HG03045 (cell line): ENCODE results near the gene FER1L5.

ENCODE experiments used
- ATAC-seq: cut with Tn5 transposase; IDR thresholded peaks from one replicate; pipeline ENCODE4 v1.9.1; 2021; ENCODE audit warnings: mild to moderate bottlenecking, moderate library complexity; ENCODE audit not compliant: unreplicated experiment

Gene FER1L5

GRCh38 chr2:96642564-96643360, at the start of gene FER1L5:
Gene FER1L5 (plus strand): TSS chr2:96642764. CDS start chr2:96642837, 73 bp downstream.
- ATAC-seq, result no peak

DNA sequence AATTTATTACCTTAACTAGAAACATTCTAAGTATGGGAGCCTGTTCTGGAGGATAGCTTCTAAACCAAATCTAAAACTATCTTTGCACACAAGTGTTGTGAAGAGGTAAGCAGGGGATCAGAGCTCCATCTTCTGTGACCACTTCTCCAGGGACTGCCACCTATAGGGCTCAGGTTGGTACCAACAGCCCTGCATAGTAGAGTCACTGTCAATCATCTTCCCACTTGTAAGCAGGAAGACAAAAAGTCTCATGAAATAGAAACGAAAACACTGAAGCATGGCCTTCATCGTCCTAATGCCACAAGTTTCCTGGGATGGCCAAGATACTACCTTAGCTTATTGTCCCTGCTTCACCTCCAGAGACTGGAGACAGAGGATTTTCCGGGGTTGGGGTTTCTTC, 48.3 kb upstream of the FER1L5 start:
- no peak for ATAC-seq

GRCh38 chr2:96594691-96595152, 47.8 kb upstream of the FER1L5 start:
- ATAC-seq, result no peak

DNA sequence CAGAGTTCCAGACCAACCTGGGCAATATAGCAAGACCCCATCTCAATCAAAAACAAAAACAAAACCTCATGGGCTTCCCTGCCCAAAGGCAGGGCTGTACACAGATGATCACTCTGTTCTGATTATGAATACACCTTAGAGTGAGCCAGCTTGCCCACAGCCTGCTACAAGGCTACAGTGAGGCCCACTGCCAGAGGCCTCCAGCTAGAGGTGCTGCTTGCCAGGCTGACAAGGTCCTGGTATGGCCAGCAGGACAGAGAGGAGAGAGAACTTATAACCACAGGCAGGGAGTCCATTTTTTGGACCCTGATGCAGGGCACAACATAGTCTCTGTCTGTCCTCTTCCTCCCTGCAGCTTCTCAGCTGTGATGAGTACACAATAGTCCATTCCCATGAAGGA, 46.0 kb upstream of the FER1L5 start:
- ATAC-seq, result no peak

DNA sequence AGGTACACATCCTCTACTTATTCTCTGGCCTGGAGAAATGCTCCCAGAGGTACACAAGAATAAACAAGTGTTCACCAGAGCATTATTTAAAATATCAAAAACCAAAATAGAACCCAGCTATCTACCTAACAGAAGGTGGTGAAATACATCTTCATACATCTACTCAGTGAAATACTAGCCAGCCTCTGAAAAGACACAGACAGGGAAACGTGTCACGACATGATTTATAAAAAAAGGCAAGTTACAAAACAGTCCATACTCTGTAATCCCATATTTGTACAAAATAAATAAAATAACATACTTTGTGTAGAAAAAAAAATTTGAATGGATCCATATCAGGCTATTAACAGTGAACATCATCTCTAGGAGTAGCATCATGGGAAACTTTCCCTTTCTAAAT, 42.6 kb upstream of the FER1L5 start:
- no peak for ATAC-seq

- no peak for ATAC-seq
These were observed 40.9 kb upstream of the FER1L5 start for GRCh38 chr2:96601382-96602292.

DNA sequence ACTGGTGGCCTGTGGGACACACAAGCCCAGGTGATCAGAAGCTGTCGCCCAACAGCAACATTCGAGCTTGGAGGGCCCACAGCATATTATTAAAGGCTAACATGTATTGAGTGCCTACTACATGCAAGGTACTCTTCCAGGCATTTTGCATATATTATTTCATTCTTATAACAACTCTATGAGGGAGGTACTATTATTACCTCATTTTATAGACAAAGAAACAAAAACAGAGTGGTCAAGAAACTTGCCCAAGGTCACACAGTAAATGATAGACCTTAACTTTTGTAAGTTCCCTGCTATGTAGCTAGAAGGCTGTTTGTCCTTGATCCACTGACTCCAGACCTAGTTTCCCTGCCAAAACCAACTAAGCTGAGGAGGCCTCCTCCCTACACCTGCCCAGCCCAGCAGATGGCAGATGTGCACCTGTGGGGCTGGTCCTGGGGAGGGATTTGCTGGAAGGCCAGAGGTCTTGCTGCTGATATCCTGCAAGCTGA, 40.2 kb upstream of the FER1L5 start:
- ATAC-seq, result no peak

GRCh38 chr2:96604104-96604503, 38.5 kb upstream of the FER1L5 start:
- ATAC-seq, result no peak

DNA sequence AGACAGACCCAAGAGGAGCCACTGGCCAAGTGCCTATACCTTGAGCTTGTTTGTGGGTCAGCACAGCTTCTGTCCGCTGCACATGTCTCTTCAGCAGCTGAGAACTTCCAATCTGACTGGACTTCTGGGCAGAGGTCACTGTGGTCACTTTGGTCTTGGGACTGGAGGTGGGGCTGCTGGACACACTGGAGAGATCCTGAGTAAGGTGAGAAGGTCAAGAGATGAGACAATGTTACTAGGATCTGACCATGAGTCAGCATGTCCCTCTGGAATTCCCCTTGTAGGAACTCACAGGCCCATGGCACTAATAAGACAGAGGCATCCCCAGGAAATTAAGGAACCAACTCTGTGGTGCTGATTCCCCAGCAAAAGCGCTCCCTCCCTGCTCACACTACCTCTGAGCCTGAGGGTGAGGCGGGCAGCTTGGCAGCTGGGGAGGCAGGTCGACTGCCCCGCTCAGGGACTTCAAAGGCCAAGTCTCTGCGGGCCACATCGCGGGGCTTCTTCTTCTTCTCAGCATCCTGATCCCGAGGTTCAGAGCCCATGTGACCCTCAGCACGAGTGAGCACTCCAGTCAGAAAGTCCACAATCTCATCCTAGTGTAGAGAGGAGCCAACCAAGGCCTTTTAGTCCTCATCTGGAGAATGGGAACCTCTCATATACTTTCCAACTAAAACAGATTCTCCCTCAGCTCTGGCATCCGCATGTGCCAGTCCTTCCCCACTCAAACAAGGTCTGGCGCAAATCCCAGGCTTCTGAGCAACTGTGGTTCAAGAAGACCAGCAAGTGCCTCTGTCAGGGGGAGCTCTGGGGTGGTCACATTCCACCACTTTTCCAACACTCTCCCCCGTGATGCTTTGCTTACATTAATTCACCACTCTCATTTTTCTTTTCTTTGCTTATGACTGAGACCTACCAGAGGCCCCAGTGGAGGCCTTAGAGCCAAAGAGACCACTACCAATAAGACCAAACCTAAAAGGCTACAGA, 33.8 kb upstream of the FER1L5 start:
- ATAC-seq, result no peak

- no peak for ATAC-seq
These were observed 26.4 kb upstream of the FER1L5 start for GRCh38 chr2:96616128-96616527.

GRCh38 chr2:96616535-96616934, 26.0 kb upstream of the FER1L5 start:
- ATAC-seq, result no peak

- no peak for ATAC-seq
These were observed 25.6 kb upstream of the FER1L5 start for GRCh38 chr2:96617012-96617411.

DNA sequence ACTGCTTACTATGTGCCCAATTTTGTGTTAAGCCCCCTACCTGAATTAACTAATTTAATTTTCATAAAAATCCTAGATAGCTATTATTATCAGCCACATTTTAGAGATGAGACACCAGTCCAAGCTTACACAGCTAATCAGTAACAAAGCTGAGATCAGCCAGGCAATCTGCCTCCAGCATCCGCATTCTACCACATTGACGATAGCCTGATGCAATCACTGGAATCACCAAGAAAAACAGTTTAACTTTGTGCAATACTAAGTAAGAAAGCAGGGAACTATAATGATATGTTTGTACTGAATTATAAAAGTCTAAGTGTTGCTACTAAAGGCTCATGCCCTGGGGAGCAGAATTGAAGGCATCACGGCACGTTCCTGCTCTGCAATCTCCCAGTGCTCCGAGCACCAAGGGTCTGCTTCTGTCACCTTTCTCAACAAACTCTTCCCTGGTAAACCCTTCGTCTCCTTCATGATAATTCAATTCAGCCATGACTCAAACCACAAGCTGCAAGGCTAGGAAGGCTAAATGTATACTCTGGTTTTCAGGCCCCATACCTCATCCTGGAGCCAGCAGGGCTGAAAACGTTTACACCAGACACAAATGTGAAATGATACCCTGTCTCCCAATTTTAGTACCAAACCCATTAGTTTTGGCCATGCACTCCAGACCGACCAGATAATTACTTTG, 23.8 kb upstream of the FER1L5 start:
- no peak for ATAC-seq

DNA sequence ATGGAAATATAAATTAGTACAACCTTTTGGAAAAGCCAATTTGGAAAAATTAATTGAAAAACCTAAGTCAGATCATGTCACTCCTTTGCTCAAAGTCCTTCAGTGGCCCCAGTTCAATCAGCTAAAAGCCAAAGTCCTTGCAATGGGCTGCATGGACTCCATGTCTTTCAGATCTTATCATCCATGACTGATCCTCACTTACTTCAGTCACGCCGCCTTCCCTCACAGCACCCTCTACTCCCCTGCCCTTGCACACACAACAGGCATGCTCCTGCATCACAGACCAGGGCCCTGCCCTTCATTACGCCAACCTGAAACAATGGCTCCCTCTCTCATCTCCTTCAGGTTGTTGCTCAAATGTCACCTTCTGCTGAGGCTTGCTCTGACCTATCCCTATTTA, 20.0 kb upstream of the FER1L5 start:
- no peak for ATAC-seq

GRCh38 chr2:96623116-96623515, 19.4 kb upstream of the FER1L5 start:
- ATAC-seq, result no peak

GRCh38 chr2:96625571-96626552, 16.7 kb upstream of the FER1L5 start:
- no peak for ATAC-seq

DNA sequence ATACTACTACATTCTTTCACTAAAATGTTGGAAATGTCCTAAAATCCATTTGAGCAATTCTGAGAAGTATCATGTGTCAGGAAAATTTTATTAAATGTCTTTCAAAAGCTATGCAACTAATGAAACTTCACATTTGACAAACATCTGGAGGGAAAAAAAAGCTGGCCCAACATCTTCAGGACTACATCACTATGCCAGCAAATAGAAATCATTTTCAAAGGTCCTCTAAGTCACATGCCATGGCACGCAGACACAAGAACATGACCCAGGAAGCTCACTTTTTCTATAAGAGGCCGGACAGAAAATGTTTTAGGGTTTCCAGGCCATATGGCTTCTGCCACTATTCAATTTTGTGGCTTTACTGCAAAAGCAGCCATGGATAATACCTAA, 16.0 kb upstream of the FER1L5 start:
- ATAC-seq, result no peak

GRCh38 chr2:96631804-96632435, 10.6 kb upstream of the FER1L5 start:
- ATAC-seq, result no peak
